PFSK-1 (cell line): ENCODE data around the gene EP400.

Source experiments
- FOXP2 ChIP-seq: optimal IDR thresholded peaks from 2 replicates; pipeline ENCODE3; 2011; ENCODE audit warnings: borderline replicate concordance, control low read depth, inconsistent platforms; ENCODE audit not compliant: insufficient read depth; ENCODE audit errors: extremely low read length, extremely low read depth
- POLR2AphosphoS5 ChIP-seq: IDR thresholded peaks from 2 replicates; pipeline ENCODE4 v1.6.1; 2012; ENCODE audit warnings: low read depth, mild to moderate bottlenecking, control low read depth, low read length, moderate library complexity
- REST ChIP-seq, 2 experiments: IDR thresholded peaks; 2 replicates each; pipeline versions ENCODE4 v1.6.1 to v1.8.0; 2011 to 2012; ENCODE audit warnings: low read depth in 2 of 2, low read length in 2 of 2, control low read depth in 1 of 2, inconsistent platforms in 1 of 2, mild to moderate bottlenecking in 1 of 2, moderate library complexity in 1 of 2; ENCODE audit not compliant: insufficient read depth in 1 of 2
- SIN3A ChIP-seq: IDR thresholded peaks from 2 replicates; pipeline ENCODE4 v1.6.1; 2012; ENCODE audit warnings: mild to moderate bottlenecking, low read length, moderate library complexity, borderline replicate concordance; ENCODE audit not compliant: insufficient read depth
- TAF1 ChIP-seq: IDR thresholded peaks from 2 replicates; pipeline ENCODE4 v1.6.1; 2012; ENCODE audit warnings: low read length, control low read depth, borderline replicate concordance; ENCODE audit not compliant: insufficient read depth

Gene EP400

GRCh38 chr12:131916306-131917138, 33.2 kb upstream of the EP400 start:
- TF ChIP-seq FOXP2 (no peak), SIN3A (no peak), TAF1 (no peak), POLR2AphosphoS5 (no peak), REST (IDR thresholded peaks at IDR 0.05; ENCODE audit: insufficient read depth in 1 of 2, low read depth in 2 of 2, low read length in 2 of 2) (no peak)

GRCh38 chr12:131917139-131917710, 32.5 kb upstream of the EP400 start:
- no peak for TF ChIP-seq REST (IDR thresholded peaks at IDR 0.05; ENCODE audit: insufficient read depth in 1 of 2, low read depth in 2 of 2, low read length in 2 of 2)
- TF ChIP-seq TAF1: no peak

GRCh38 chr12:131917711-131918306, 31.9 kb upstream of the EP400 start:
- no peak for TF ChIP-seq SIN3A
- no peak for TF ChIP-seq TAF1
- no peak for TF ChIP-seq FOXP2
- TF ChIP-seq REST (IDR thresholded peaks at IDR 0.05; ENCODE audit: insufficient read depth in 1 of 2, low read depth in 2 of 2, low read length in 2 of 2): no peak
- no peak for TF ChIP-seq POLR2AphosphoS5

DNA sequence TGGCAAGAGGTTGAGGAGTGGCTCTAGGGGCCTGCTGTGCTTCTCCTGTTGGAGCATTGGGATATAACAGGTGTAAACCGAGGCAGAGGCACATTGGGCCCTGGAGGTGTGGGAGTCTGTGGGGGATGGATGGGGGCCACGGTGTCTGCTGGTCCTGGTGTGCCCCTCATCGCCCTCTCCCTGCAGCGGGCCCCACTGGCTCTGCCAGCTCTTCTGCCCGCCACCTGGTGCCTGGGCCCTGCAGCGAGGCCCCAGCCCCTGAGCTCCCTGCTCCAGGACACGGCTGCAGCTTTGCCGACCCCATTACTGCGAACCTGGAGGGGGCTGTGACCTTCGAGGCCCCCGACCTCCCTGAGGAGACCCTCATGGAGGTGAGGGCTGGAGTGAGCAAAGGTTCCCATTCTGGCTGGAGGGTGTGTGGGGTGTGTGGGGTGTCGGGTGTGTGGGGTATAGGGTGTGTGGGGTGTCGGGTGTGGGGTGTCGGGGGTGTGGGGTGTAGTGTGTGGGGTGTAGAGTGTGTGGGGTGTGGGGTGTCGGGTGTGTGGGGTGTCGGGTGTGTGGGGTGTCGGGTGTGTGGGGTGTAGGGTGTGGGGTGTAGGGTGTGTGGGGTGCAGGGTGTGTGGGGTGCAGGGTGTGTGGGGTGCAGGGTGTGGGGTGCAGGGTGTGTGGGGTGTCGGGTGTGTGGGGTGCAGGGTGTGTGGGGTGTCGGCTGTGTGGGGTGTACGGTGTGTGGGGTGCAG, 31.3 kb upstream of the EP400 start:
- TF ChIP-seq TAF1 (no peak), SIN3A (no peak), REST (IDR thresholded peaks at IDR 0.05; ENCODE audit: insufficient read depth in 1 of 2, low read depth in 2 of 2, low read length in 2 of 2) (no peak), FOXP2 (no peak), POLR2AphosphoS5 (no peak)
